Keratinocyte (primary cell): ENCODE results near the gene B4GAT1. TPM values are rescaled to one million over a fixed set of nuclear protein-coding genes. Genes with fewer than 3 reads are reported as not detected.
A peak's percentile ranks its signal among the peaks of the same experiment; 100 is the strongest.

ENCODE experiments used
- DNase-seq: peaks from one replicate; pipeline ENCODE4 v3.0.0-alpha.2; 2011; ENCODE audit warnings: low read depth, missing footprints, low spot score
- FAIRE-seq: peaks from 2 replicates; lab custom pipeline; 2011; peaks lifted over from hg19 to GRCh38; lab: Jason Lieb, UNC
- H2AFZ ChIP-seq: 2 replicates; pipeline ENCODE4 v1.6.0; 2012; ENCODE audit warnings: low read length, control low read depth, inconsistent platforms; ENCODE audit not compliant: control insufficient read depth
- H3K27ac ChIP-seq: 2 replicates; pipeline ENCODE4 v1.5.1; 2011; ENCODE audit warnings: low read length; ENCODE audit not compliant: control insufficient read depth, insufficient read depth
- H3K27me3 ChIP-seq: 3 replicates; pipeline ENCODE4 v1.6.0; 2011; ENCODE audit warnings: low read length; ENCODE audit not compliant: control insufficient read depth, insufficient read depth; ENCODE audit errors: extremely low read depth
- H3K36me3 ChIP-seq, 2 experiments: 2 replicates in 1 of 2; 3 replicates in 1 of 2; pipeline ENCODE4 v1.5.1; 2011; ENCODE audit warnings: low read length in 2 of 2, mild to moderate bottlenecking in 1 of 2; ENCODE audit not compliant: control insufficient read depth in 2 of 2, insufficient read depth in 2 of 2; ENCODE audit errors: extremely low read depth in 1 of 2
- H3K4me1 ChIP-seq: 3 replicates; pipeline ENCODE4 v1.5.1; 2011; ENCODE audit warnings: low read length; ENCODE audit not compliant: control insufficient read depth, insufficient read depth; ENCODE audit errors: extremely low read depth
- H3K4me2 ChIP-seq: 3 replicates; pipeline ENCODE4 v1.6.0; 2011; ENCODE audit warnings: low read depth, low read length; ENCODE audit not compliant: control insufficient read depth, insufficient read depth; ENCODE audit errors: extremely low read depth
- H3K4me3 ChIP-seq, 3 experiments: fragments of 200-600 bp in 1 of 3; sonication (generic) in 1 of 3; 2 replicates in 2 of 3; 3 replicates in 1 of 3; pipeline ENCODE4 v1.5.1; 2011 to 2016; ENCODE audit warnings: low read length in 3 of 3, mild to moderate bottlenecking in 3 of 3, control low read depth in 2 of 3, inconsistent platforms in 1 of 3, low read depth in 1 of 3, mixed read lengths in 1 of 3, mixed run types in 1 of 3, moderate library complexity in 1 of 3; ENCODE audit not compliant: control insufficient read depth in 2 of 3, insufficient read depth in 2 of 3; ENCODE audit errors: extremely low read depth in 1 of 3
- H3K79me2 ChIP-seq: 2 replicates; pipeline ENCODE4 v1.6.0; 2012; ENCODE audit warnings: low read length; ENCODE audit not compliant: control insufficient read depth, insufficient read depth
- H3K9ac ChIP-seq: 3 replicates; pipeline ENCODE4 v1.6.0; 2011; ENCODE audit warnings: low read length; ENCODE audit not compliant: control insufficient read depth, insufficient read depth; ENCODE audit errors: extremely low read depth
- H3K9me1 ChIP-seq: 3 replicates; pipeline ENCODE4 v1.6.0; 2011; ENCODE audit warnings: low read length; ENCODE audit not compliant: control insufficient read depth, insufficient read depth; ENCODE audit errors: extremely low read depth
- H3K9me3 ChIP-seq: 2 replicates; pipeline ENCODE4 v1.5.1; 2012; ENCODE audit warnings: low read depth, low read length; ENCODE audit not compliant: control insufficient read depth
- H4K20me1 ChIP-seq: 3 replicates; pipeline ENCODE4 v1.6.0; 2011; ENCODE audit warnings: low read length; ENCODE audit not compliant: control insufficient read depth, insufficient read depth; ENCODE audit errors: extremely low read depth
- EZH2 ChIP-seq: IDR thresholded peaks from one replicate; pipeline ENCODE4 v1.6.1; 2012; ENCODE audit warnings: inconsistent platforms, mild to moderate bottlenecking, low read length, moderate library complexity
- dilution Hi-C: fragments of 300-500 bp; cut with MboI; formaldehyde crosslinking; loops from one replicate; pipeline ENCODE4 v1.7.0; 2020; ENCODE audit warnings: low sequenced_read_pairs; ENCODE audit not compliant: extremely low pct_ligation_motif_present
- polyA plus RNA-seq, 5 experiments: library from polyadenylated mRNA; depleted of rRNA in 3 of 5; stranded (reverse) in 3 of 5; stranded (forward) in 1 of 5; unstranded in 1 of 5; fragments of >200 nt; gene quantifications; 1 replicate in 1 of 5; 2 replicates in 3 of 5; 3 replicates in 1 of 5; pipeline versions ENCODE4 v1.2.1 to v1.2.3, GENCODE V29; 2011 to 2012; ENCODE audit warnings: missing spikeins in 2 of 5, low read depth in 1 of 5, low replicate concordance in 1 of 5
- TF ChIP-seq, protein P1 (sequence below), 3 experiments: IDR thresholded peaks in 1 of 3; conservative IDR thresholded peaks in 1 of 3; optimal IDR thresholded peaks in 1 of 3; 2 replicates in 2 of 3; 3 replicates in 1 of 3; pipeline versions ENCODE3 to v1.5.1; 2011; ENCODE audit warnings: low read length in 3 of 3, mild to moderate bottlenecking in 3 of 3, moderate library complexity in 2 of 3, control low read depth in 1 of 3, inconsistent platforms in 1 of 3; ENCODE audit not compliant: insufficient read depth in 2 of 3; ENCODE audit errors: extremely low read depth in 1 of 3

B4GAT1 gene
- polyA plus RNA-seq, 1 donor (not counting 4 experiments of a cell fraction or from before 2014, with no cell fraction given): 5.2 TPM

DNA sequence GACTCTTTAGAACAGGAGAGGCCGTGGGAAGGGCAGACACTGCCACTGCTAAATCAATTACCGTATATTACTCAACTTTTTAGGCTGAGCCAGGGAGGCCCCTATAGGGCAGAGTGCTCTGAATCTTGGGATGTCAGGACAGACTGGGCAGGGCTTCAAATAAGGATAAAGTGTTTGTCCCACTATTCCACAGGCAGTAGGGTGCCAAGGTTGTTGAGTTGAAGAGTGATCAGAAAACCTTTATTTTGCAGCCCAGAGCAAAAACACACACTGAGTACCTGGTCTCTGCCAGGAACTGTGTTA lies 1.6 kb upstream of the B4GAT1 start:
- Histone ChIP-seq H3K9ac (no peak overlapping the region), H3K4me1 (peaks cover 24% of the 10 kb centered on the region), H3K27ac (no peak overlapping the region), H3K4me3 (no peak overlapping the region), H3K79me2 (peaks cover 15% of the 10 kb centered on the region), H3K27me3 (no peaks in the 10 kb centered on the region), H3K4me2 (no peak overlapping the region), H3K9me3 (no peaks in the 10 kb centered on the region), H3K36me3 (no peaks in the 10 kb centered on the region), H4K20me1 (no peaks in the 10 kb centered on the region), H2AFZ (no peak overlapping the region), H3K9me1 (no peaks in the 10 kb centered on the region)
- no peak for FAIRE-seq
- dilution Hi-C loops: no loop called here
- no peak for TF ChIP-seq EZH2
- TF ChIP-seq, protein P1, sequence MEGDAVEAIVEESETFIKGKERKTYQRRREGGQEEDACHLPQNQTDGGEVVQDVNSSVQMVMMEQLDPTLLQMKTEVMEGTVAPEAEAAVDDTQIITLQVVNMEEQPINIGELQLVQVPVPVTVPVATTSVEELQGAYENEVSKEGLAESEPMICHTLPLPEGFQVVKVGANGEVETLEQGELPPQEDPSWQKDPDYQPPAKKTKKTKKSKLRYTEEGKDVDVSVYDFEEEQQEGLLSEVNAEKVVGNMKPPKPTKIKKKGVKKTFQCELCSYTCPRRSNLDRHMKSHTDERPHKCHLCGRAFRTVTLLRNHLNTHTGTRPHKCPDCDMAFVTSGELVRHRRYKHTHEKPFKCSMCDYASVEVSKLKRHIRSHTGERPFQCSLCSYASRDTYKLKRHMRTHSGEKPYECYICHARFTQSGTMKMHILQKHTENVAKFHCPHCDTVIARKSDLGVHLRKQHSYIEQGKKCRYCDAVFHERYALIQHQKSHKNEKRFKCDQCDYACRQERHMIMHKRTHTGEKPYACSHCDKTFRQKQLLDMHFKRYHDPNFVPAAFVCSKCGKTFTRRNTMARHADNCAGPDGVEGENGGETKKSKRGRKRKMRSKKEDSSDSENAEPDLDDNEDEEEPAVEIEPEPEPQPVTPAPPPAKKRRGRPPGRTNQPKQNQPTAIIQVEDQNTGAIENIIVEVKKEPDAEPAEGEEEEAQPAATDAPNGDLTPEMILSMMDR (optimal IDR thresholded peaks at IDR 0.05 in 1 of 3, IDR thresholded peaks at IDR 0.05 in 1 of 3, conservative IDR thresholded peaks at IDR 0.05 in 1 of 3; ENCODE audit: extremely low read depth in 1 of 3, insufficient read depth in 2 of 3, low read length in 3 of 3): no peak
- DNase-seq: no peak

DNA sequence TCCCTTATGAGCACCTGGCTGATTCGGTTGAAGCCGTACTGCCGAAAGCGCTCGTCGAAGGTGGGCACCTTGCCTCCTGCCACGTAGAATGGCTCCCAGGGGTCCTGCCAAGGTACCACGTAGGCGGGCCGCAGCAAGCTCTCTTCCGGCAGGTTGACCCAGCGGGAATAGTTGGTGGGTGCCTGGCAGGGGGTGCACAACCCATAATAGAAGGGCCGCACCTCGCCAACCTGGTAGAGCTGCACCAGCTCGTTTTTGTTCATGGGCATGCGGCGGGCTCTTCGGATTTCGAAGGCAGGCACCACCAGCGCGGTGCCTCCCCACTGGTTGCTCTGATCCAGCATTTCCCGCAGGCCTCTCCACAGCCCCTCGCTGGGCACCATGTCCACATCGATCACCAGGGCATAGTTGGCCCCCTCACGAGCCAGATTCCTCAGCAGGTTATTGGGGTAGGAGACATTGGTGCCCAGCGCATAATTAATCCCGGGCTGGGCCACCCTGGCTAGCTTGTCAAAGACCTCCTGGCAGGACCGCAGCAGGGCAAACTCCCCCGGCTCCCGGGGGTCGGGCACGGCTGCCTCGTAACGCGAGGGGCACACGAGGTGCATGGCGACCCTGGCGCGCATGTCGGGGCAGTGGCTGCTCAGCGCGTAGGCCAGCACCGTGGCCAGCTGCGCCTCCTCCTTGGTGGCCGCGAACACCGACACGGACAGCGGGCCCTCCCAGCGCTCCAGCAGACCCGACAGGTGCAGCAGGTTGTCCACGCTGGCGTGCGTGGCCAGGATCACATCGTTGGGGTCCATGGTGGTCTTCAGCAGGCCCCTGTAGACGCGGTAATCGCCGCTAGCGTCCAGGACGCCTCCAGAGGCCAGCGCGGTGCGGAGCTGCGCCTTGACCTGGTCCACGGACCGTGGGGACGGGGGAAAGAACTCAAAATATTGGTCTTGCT lies 679 bp downstream of the B4GAT1 start:
- peaks cover 31% of the 10 kb centered on the region for H3K4me1 ChIP-seq
- dilution Hi-C loops: no loop called here
- TF ChIP-seq EZH2: no peak
- TF ChIP-seq, protein P1 (optimal IDR thresholded peaks at IDR 0.05 in 1 of 3, IDR thresholded peaks at IDR 0.05 in 1 of 3, conservative IDR thresholded peaks at IDR 0.05 in 1 of 3; ENCODE audit: extremely low read depth in 1 of 3, insufficient read depth in 2 of 3, low read length in 3 of 3): peak in 1 of 3 experiments; percentile 2
- peak overlapping the region; percentile 75 for H3K9ac ChIP-seq
- peaks cover 30% of the 10 kb centered on the region for H3K79me2 ChIP-seq
- FAIRE-seq (no peak), DNase-seq (no peak)
- H2AFZ ChIP-seq: peak overlapping the region; percentile 96
- H3K4me3 ChIP-seq: peak overlapping the region; percentile 80 to 88 (median 81)
- H4K20me1 ChIP-seq: no peaks in the 10 kb centered on the region
- no peak overlapping the region for H3K27ac ChIP-seq
- H3K27me3 ChIP-seq: no peaks in the 10 kb centered on the region
- H3K9me3 ChIP-seq: no peaks in the 10 kb centered on the region
- H3K4me2 ChIP-seq: peak overlapping the region; percentile 96
- H3K36me3 ChIP-seq: peaks cover 0 to 4% of the 10 kb centered on the region in 2 experiments
- H3K9me1 ChIP-seq: no peaks in the 10 kb centered on the region
